MV-4-11 (cell line): ENCODE data around the gene SPP2.
A peak's percentile ranks its signal among the peaks of the same experiment; 100 is the strongest.

Source experiments
- DNase-seq: peaks from one replicate; lab custom pipeline; 2025; lab: John Stamatoyannopoulos, UW

The SPP2 gene, protein sequence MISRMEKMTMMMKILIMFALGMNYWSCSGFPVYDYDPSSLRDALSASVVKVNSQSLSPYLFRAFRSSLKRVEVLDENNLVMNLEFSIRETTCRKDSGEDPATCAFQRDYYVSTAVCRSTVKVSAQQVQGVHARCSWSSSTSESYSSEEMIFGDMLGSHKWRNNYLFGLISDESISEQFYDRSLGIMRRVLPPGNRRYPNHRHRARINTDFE

DNA sequence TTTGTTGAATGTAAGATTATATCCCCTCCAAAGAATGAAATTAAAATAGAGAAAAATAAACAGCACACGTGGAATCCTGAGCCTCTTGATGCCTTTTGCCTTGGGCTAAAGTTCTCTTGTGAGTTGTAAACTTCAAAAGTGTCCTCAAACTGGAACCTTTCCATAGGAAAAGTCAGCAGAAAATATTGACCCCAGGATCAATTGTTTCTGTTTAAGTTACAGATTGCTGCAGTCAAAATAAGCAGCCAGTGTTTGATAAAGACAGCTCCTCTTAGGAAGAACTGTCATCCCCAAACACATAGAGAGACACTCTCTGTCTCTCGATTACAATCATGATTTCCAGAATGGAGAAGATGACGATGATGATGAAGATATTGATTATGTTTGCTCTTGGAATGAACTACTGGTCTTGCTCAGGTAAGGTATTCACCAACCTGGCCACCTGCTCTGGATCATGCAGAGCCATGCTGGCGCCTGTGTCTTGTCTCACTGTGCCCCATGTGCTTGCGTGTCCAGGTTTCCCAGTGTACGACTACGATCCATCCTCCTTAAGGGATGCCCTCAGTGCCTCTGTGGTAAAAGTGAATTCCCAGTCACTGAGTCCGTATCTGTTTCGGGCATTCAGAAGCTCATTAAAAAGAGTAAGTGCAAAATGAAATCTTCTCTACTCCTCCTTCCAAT, at the start of gene SPP2:
TSS of gene SPP2 (plus strand) at position 248 of the 681 bp plus-strand sequence. CDS start at position 333, 85 bp downstream.
- DNase-seq, result no peak

DNA sequence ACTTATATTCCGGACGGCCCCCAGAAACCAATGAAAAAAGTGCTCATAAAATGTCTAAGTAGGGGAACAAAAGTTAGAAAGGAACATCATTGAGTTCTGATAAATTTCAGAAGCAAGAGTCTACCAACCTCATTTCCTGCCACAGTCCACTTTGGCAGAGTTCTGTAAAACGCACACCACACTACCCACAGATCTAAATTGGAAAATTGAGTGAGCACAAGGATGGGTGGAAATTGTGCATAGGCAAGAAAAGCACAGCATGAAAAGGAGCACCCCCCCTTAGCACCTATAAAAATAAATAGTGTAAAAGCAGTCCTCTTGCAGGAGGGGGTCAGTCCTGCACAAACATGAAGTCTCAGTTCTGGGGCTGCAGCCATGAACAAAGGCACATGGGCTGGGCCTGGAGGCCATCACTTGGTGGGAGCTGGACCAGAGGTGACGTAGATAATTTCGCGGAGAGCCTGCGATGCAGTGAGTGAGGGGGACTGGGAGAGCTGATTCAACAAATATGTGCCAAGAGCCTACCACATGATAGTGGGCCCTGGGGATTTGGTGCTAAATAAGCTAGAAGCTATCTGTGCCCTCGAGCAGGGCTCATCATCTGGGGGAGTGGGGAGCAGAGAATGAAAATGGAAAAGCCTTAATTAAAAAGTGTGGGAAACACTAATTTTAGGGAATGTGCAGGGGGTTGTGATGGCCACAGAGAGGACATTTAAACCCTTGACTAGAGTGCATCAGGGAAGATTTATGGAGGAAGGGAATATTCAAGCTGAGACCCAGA, 48.9 kb upstream of the SPP2 start:
- DNase-seq, result peak; percentile 35

DNA sequence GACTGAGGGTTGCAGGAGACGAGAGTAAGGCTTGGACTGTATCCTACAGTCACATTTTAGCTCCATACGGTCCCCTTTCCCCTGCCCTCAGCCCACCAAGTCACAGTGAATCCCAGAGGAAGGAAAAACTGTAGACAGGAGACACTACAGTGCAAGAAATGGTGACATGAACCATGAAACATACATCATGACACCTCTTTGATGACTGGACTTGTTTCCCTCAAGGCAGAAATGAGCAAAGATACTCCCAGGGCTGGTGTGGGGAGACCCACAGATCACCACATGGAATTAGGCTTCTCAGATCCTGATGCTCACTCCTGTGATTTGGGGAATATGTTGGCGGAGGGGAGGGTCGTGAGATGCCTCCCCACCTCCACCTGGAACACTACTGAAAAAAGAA, 48.2 kb upstream of the SPP2 start:
- no peak for DNase-seq

DNA sequence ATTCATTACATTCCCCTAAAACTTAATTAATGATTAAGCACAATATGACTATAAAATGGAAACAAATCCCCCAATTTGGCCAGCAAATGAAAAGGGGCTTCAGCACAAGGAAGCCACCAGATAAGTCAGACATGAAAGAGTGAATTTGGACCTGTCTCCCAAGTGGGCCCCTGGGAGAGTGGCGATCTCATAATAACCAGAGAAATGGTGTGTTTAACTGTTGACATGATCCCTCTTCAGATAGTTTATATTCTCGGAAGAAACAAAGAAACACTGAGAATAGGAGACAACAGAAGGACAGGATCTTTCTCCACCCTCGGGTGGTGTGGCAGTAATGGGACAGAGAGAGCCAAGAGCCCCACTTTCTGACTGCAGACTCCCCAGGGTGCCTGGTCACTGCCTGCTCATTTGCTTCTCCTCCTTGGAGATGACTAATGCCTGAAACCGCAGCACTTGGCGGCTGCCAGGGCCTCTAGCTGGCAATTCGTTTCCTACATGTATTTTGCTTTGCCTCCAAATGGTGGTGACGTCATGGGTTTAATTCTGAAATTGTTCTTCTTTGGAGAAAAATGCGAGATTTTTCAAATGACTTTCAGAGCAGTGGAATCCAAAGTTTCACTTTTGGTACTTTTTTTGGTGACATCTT, 46.4 kb upstream of the SPP2 start:
- peak; percentile 91 for DNase-seq

DNA sequence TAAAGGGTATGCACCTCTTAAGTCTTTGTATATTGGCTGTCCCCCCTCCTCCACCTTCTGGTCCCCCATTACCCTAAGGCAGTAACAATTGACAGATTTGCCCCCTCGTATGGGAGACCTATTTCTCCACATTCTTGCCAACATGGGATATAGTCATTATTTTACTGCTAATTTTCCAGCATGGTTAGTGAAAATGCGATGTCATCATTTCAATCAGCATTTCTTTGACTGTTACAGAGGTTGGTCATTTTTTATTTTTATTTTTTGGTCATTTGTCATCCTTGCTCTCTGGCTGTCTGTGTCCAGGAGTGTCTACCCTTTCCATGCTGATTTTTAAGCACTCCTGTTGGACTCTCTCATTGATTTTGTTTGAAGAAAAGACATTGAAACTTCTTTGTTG, 45.4 kb upstream of the SPP2 start:
- DNase-seq, result no peak

DNA sequence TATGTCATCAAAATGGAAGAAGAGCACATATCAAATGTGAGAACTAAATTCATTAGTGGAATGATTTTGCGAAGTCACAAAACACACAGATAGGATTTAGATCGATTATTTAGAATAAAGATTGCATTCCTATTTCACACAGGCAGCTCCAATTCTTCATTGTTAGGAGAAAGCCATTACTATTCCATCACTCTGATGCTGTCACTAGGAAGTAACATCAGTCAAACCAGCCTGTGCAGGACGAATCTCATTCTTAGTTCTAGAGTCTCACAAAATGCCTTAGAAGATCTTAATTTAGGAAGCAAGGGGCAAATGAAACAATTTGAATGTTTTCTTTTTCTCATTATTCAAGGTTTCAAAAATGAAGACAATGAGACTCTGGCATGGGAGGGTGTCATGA, 44.0 kb upstream of the SPP2 start:
- no peak for DNase-seq

DNA sequence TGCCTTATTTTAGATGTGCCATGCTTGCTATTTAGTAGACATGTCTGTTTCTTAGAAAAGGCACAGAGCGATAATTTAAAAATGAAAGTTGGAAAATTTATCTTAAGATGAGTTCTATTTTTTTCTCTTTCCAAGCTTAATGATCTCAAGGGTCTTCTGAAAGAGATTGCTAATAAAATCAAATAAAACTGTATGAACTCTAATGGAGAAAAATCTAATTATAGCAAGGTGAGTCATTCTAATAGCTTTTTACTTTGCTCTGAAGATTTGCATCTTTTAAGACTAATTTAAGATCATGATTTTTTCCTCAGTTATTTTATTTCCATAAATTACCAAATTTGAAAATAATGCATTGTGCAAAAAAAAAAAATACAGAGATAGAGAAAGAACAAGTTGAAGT, 36.1 kb upstream of the SPP2 start:
- DNase-seq, result no peak

DNA sequence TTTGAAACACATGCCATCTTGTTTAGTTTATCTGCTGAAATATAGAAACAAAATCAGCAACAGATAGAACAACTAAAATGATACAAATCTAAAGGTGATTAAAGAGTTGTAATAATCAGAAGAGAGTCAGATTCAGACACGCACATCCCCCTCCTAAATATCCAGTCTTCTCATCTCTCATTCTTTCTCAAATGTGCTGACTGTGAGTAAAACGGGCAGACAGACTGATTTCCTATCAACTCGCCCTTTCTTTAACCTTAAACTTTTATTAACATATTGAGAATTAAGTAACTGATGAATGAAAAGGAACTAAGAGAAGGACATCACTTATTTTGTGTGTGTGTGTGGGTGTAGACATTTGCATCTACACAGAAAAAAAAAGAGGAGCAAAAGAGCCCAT, 34.6 kb upstream of the SPP2 start:
- no peak for DNase-seq

DNA sequence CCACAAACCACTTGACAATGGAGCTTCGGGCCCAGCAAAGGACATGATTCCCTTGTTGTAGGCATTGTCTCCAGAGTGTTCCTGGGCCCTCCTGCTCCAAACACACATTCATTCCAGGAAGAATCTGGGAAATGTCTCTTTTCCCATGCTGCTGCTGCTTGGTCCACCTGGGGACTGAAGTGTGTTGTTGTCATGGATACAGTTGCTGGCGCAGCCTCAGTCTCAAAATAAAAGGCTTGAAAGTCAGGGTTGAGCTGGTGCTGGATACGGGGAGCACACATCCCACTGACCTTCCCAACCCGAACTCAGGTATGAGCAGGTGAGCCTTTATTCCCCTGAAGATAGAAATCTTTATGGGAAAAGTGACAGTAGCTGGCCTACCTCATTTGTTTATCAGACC, 30.6 kb upstream of the SPP2 start:
- DNase-seq, result no peak

DNA sequence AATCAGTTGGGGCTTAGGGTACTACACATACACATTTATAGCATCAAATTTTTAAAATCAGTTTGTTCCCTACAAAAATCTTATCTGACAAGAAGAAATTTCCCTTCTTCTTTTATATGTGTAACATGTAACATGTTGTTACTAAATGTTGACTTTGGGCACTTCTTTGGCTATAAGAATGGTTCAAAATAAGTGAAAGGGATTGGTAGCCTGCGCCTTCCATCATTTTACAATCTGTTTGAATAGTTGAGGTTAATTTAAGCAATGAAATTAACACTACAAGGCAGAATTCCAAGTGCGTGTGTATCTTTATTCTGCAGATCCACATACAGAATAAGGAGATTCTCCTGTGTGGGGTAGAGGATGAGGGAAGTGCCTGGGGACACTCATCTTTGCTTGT, 30.2 kb upstream of the SPP2 start:
- DNase-seq, result no peak

DNA sequence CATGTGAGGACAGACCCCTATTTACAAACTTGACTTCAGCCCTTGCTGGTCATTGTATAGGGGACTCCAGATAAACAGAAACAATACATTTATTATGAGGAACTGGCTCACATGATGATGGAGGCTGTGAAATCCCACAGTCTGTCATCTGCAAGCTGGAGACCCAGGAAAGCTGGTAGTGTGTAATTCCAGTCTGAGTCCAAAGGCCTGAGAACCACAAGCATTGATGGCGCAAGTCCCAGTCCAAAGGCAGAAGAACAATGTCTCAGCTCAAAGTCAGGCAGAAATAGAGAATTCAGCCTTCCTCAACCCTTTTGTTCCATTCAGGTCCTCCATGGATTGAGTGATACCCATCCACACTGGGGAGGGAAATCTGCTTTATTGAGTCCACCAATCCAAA, 28.1 kb upstream of the SPP2 start:
- no peak for DNase-seq

DNA sequence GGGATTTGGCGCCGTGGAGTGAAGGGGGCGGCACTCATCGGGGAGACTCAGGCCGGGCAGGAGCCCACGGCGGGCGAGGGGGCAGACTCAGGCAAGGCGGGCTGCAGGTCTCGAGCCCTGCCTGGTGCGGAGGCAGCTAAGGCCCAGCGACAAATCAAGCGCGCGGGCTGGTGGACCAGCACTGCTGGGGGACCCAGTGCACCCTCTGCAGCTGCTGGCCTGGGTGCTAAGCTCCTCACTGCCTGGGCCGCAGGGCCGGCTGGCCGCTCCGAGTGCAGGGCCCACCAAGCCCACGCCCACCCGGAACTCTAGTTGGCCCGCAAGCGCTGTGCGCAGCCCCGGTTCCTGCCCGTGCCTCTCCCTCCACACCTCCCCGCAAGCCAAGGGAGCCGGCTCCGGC, 26.2 kb upstream of the SPP2 start:
- no peak for DNase-seq

DNA sequence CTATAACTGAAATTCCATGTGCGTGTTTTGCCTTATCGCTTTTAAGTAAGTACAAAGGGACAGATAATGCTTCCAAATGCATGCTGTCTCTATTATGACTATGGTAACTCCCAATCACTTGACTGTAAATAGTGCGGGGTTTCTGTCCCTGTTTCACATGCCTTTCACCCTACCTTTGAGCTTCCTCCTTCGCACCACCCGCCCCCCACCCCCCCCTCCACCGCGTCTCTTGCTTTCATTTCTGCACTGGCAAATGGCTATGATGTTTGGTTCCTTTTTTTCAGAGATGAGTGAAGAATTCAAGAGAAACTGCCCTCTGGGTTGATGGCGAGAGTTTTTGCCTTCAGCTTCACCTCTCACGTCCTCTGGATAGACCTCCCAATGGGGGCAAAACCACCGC, 25.0 kb upstream of the SPP2 start:
- DNase-seq, result peak; percentile 65

DNA sequence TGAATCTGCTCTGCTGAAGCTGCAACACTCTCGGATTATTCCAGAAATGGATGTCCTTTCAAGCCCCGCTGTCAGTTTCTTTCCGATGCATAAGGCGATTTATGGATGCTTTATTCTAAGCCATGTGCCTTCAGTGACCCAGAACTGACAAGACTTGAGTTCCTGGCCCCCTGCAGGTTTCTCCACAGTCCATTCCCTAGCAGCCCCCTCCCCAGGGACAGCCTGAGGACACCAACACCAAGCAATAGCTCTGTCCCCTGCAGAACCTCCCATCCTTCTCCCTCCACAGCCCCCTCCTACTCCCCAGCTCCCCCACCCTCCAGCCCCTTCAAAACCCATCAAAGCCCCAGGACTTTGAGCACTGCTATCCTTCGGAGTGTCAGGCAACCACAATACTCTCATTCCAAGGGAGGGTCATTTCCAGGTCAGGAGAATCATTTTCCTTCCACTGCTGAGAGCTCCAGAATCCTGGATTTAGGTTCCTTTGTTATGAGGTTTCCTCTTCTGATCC, 24.6 kb upstream of the SPP2 start:
- DNase-seq, result no peak

DNA sequence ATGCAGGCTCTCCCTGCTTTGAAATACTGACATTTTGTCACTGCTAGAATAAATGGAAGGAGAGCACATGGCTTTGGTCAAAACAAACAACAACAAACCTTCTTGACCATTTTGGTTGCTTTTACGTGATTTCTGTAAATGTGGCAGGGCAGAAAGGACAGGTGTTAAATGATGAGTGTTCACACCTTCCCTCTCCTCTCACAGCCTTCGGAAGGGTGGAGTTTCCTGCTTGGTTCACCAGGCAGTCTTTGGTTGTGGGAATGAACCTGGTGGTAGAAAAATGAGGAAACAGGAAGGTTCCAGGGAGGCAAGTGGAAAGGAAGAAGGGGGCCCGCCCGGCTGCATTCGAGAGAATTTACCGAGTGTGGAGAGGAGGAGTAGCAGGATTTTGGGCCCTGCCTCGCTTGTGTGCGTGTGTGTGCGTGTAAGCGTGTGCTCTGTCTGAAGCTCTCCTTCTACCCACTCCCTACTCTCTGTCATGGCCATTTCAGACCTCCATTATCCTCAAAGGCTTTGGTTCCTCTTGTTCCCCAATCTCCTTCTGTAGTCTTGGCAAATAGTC, 23.7 kb upstream of the SPP2 start:
- DNase-seq, result no peak

DNA sequence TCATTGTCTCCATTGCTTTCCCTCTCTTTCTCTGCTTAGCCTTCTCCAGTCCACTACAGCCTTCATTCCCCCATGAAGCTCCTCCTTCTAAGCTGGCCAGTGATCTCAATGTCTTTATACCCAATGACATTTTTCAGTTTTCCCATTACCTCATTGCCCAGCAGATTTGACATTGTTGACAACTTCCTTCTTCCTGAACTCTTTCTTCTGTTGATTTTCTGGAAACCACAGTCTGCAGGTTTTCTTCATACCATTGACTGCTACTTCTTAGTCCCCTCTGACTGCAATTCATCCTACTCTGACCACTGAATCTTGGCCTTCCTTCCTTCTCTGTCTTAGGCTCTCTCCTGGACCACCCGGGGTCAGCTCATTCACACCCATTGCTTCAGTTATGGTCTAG, 22.9 kb upstream of the SPP2 start:
- DNase-seq, result peak; percentile 46

DNA sequence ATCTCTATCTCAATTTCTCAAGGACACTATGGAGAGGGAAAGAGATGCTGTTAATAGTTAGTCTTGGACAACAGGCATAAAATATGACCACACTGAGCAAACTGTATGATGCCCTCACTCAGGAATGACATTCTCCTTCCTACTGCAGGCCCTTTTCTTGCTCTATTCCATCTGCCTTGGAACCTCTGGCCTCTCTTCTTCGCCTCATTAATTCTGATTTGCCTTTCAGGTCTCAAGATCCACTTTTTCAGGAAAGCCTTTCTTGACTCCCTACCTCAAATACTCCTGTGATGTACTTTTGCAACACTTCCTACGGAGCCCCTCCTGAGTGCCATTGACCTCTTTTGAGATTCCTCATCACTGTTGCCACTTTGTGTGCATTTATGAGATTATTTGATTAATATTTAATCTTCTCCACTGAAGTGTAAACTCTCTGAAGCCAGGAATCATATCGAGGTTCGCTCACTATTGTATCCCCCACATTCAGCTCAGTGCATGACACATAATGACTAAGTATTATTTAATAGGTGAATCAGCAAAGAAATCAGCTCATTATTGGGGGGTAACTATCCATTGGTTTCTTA, 21.3 kb upstream of the SPP2 start:
- no peak for DNase-seq

DNA sequence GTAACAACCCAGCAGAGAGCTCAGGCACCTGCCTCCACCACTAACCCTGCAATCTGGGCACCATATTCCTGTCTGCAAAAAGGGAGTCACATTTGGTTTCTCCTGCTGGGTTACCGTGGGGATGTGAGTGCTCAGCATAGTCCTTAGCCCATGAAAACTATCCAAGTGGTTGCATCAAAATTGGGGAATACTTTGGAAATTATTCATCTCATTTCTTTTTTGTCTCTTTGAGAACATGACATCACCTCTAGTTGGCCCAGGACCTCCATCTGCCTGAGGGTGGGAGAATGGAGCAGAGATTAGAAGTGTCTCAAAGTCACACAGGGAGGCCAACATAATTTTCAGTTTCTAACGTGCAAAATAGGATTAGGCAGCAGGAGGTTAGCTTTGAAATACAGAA, 19.3 kb upstream of the SPP2 start:
- DNase-seq, result no peak

DNA sequence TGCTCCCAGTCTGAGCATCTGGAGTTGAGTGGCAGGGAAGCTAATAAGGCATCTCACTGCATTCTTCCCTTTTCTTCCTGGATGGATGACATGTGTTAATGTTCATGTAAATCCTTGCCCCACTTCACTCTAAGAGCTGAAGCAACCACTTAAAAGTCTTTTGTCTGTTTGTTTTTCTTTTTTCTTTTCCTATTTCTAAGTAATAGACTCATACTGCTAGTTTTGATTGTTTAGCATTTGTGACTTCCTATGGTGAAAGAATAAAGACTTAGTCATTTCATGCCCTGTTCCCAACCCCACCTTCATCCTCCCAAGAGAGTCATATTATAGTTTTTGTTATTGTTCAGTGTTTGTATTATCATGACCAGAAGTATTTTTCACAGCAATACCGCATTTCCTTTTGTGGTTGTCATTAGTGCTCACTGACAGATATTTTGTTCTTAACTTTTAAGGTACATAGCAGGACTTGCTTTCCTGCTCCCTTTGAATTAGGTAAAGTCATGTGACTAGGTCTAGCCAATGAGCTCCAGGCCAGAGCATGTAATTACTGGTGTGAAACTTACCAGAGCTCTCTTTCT, 18.1 kb upstream of the SPP2 start:
- no peak for DNase-seq

DNA sequence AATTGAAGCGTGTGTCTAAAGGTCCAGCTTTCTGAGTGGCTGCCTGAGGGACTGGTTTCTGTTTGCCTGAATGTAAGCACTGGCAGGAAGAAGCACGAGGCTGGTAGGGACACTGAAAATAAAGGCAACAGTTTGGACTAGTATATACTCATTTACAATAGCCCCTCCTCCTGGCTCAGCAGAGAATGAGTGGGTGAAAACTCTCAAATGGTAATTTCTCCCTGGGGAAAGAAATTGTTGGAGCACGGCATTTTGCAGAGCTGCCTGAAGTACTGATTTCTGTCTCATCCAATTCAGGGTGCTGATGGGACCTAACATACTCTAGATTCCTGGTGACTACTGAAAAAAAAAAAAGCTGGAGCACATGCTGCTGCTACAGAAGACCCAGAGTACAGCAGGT, 17.3 kb upstream of the SPP2 start:
- no peak for DNase-seq

DNA sequence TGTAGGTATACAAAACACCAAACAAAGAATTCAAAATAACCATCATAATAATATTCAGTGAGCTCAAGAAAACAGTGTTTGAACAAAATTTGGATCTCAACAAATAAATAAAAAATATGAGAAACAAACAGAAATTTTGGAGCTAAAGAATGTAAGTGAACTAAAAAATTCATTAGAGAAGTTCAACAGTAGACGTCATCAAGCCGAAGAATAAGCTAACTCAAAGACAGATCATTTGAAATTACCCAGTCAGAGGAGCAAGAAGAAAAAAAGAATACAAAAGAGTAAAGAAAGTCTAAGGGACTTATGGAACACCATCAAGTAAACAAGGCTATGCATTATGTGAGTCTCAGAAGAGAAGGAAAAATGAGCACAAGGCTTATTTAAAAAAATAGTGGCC, 16.6 kb upstream of the SPP2 start:
- no peak for DNase-seq
